Uterus (tissue), 2 donors: ENCODE measurements around the gene NECAB2.

ENCODE experiments used
- CTCF ChIP-seq, 4 experiments: fragments of 200-600 bp in 2 of 4; fragments of 450-650 bp in 2 of 4; sonication (generic) in 2 of 4; IDR thresholded peaks; one replicate each; pipeline ENCODE4 v1.5.1; 2016 to 2019; ENCODE audit warnings: antibody characterized with exemption in 4 of 4, mild to moderate bottlenecking in 2 of 4, moderate library complexity in 1 of 4
- POLR2A ChIP-seq, 2 donors: fragments of 450-650 bp; IDR thresholded peaks; one replicate each; pipeline ENCODE4 v1.6.1; 2016; ENCODE audit warnings: antibody characterized with exemption in 2 of 2, mild to moderate bottlenecking in 1 of 2, moderate library complexity in 1 of 2

GRCh38 chr16:84042308-84042878 is 74.3 kb downstream of the NECAB2 start, which contains the start of gene SLC38A8:
- TF ChIP-seq POLR2A (IDR thresholded peaks at IDR 0.05) (no peak), CTCF (IDR thresholded peaks at IDR 0.05) (no peak)
